Measurements from ENCODE around the gene FGF22.
"Not testable (repeated sequence)": the region's sequence is repeated elsewhere in the genome, so short reads cannot be mapped to it uniquely, and the experiment has no call there.

The FGF22 gene

DNA sequence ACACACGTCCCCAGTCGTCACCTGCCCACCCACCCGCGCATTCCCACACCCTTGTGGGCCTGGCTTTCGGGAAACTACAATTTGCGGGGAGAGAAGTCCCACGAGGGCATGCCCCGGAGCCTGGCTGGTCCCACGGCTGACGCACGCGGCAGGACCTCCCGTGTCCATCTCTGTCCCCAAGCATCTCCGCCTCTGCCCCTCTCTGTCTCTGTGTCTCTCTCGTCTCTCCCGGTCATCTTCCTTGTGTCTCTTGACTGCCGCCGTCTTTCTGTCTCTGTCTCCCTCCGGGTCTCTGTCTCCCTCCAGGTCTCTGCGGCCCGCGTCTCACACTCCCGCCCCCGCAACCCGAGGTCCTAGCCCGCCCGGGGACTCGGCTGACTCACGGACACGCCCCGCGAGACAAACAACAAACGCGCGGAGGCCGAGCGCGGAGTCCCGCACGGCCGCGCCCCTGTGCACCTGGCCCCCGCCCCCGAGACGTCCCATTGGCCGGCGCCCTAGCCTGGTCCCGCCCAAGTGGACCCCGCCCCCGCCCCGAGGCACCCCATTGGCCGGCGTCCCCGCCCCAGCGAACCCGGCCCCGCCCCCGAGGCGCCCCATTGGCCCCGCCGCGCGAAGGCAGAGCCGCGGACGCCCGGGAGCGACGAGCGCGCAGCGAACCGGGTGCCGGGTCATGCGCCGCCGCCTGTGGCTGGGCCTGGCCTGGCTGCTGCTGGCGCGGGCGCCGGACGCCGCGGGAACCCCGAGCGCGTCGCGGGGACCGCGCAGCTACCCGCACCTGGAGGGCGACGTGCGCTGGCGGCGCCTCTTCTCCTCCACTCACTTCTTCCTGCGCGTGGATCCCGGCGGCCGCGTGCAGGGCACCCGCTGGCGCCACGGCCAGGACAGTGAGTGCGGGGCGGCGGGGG lies at the start of gene FGF22:
Gene FGF22 (plus strand): TSS at position 627 of the 908 bp plus-strand sequence. CDS start 47 bp downstream, at position 674.
- DNase-seq (ENCODE audit: low read depth): peak; percentile 71

DNA sequence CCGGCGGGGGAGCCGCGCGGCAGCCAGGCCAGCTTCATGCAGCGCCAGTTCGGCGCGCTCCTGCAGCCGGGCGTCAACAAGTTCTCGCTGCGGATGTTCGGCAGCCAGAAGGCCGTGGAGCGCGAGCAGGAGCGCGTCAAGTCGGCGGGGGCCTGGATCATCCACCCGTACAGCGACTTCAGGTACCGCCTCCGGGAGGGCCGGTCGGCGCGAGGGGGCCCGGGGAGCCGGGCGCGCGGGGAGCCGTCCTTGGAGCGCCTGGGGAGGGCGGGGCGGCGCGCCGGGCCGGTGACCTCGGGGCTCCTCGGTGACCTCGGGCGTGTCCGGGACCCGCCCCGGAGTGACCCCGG lies 49.3 kb upstream of the FGF22 start:
- peak; percentile 27 for DNase-seq (ENCODE audit: low read depth)

DNA sequence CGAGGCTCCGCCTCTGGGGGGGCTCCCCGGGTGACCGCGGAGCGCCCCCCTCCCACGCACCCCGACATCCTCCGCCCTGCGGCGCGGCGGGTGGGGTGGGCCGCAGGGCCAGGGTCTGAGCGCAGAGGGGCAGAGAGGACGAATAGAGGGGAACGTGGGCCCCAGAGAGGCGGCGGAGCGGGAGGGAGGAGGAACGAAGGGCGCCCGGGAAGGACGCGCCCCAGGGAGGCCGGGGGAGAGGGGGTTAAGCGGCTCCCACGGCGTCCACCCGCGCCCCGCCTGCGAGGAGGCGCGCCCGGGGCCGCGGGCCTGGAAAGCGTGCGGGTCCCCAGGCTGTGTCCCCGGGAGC lies 49.0 kb upstream of the FGF22 start:
- DNase-seq (ENCODE audit: low read depth): no peak

DNA sequence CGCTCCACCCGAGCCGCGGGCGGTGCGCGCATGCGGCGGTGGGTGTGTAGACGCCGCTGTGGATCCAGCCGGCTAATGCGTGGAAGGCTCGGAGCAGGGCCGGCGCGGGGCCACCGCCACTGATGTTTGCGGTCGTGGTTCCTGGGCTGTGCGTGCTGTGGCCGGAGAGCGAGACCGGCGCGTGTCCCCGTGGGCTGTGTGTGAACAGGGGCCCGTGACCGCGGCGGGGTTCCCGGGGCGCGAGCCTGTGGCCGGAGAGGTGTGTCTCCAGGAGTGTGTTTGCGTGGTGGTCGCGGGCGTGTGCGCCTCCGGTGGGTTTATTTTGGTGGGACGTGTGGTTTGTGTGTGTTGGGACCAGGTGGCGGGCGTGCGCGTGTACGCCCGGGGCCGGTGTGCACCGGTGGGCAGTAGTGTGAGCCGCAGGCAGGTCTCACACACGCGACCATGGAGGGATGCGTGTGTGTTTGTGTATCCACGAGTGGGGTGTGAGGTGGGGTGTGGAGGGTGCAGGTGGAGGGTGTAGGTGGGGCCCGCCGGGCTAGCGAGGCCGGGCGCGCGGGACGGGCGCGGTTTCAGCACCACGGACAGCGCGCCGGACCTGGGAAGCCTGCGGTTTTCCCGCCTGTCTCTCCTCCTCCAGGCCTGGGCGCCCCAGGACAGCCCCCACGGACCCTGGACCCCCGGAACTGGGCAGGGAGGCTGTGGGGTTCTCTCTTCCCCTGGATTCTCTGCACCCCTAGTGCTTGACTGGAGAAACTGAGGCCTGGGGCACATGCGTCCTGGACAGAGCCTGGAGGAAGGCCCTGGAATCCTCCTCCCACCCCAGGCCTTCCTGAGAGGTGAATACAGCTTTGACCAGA lies 48.4 kb upstream of the FGF22 start:
- DNase-seq (ENCODE audit: low read depth): no peak

DNA sequence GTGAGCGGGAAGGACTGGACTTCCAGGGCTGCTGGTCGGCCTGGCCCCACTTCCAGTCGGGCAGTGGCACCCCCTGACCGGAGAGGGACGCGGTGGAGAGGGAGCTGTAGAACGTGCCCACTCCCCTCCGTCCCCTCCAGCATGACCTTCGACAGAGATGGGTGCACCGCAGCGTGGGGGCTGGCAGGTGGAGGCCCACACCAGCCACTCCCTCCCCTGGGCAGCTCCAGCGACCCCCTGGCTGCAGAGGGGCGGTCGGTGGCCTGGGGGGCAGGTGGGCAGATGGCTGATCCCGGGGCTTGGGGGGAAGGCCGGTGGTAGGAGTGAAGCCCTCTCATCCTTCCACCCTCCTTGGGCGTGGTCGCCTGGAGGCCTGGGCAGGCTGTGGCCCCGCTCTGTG lies 47.6 kb upstream of the FGF22 start:
- no peak for DNase-seq (ENCODE audit: low read depth)

DNA sequence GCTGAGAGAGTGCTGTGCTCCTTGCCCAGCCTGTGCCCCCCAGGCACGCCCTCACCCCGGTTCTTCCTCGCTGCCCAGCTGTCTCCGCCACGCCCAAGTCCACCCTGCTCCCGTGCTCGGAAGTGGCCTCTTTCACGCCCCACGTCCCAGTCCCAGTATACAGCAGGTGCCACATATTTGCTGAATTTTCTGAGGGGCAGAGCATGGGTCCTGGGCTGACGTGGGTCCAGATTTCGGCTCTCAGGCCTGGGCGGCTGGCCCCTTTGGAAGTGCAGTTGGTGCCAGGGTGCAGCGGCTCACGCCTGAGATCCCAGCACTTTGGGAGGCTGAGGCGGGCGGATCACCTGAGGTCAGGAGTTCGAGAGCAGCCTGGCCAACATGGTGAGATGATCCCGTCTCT lies 46.6 kb upstream of the FGF22 start:
- no peak for DNase-seq (ENCODE audit: low read depth)

DNA sequence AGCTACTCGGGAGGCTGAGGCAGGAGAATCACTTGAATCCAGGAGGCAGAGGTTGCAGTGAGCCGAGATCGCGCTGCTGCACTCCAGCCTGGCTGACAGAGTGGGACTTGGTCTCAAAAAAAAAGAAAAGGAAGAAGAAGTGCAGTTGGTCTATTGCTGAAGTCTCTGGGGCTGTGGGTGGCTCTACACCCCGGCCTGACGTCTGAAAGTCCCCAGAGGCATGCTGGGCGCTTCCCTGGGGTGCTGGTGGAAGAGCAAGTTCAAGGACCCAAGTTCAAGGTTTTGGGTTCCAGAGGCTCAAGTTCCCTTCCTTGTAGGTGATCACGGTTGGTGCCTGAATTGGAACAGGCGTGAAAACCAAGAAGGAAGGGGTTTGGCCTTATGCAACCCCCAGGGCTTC lies 46.2 kb upstream of the FGF22 start:
- DNase-seq (ENCODE audit: low read depth): no peak

DNA sequence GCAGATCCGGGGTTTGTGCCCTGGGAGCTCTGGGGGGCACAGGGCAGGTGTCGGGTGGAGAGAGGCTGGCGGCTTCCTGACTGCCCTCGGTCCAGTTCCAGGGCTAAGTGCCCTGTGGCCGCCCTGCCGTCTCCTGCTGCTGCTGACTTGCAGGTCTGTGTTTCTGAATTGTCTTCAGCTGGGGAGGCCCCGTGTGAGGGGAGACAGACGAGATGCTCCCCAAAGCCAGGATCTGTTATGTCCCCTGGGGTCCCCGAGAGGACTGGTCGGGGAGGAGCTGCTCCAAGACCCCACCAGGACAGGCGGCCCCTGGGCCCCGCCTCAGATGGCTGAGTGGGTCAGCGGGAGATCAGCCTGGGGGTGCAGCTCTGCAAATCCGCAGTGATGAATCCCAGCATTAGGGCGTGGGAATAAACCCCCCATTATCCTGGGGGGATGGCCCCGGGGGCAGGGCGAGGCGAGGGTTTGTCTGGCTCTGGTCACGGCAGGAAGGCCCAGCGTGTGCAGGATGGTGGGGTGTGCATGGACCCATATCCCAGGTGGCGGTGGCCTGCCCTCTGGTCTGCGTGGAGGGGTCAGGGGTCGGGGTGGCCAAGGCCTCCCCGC lies 45.3 kb upstream of the FGF22 start:
- DNase-seq (ENCODE audit: low read depth): no peak

DNA sequence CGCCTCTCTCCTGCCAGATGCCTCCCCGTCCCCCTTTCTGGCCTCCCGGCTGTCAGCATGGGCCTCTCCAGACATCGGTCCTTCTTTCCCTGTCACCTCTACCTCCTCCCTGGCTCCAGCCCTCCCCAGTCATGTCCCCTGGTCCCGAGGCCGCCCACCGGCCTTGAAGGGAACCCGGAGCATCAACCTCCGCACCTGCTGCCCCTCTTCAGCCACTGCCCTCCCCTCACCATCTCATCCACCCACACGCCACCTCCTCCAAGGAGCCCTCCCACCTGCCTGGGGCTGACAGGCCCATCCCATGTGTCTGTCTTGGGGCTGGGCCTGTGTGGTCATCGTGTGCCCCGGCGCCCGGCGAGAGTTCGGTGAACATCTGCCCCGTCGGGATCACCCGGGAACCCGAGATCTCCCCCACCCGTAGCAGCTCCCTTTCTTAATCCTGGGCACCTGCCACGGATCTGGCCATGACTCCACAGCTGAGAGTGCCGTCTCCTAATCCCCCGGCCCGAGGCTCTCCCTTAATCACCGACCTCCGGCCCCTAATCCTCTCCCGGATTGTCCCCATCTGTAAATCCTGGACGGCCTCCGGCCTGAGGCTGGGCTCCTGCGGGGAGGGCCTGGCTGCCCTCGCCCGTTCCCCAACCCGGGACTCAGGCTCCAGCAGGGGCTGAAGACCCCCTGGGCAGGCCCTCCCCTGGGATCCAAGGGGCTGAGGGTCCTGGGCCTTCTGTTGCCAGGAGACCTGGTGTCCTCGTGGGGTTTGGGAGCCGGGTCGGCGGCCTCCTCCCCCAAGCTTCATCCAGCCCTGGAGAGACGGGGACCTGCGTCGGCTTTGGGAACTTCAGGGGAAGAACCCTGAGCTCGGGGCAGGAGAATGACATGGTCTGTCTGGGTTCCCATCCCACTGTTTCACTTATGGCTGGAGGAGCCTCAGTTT lies 44.1 kb upstream of the FGF22 start:
- DNase-seq (ENCODE audit: low read depth): no peak

DNA sequence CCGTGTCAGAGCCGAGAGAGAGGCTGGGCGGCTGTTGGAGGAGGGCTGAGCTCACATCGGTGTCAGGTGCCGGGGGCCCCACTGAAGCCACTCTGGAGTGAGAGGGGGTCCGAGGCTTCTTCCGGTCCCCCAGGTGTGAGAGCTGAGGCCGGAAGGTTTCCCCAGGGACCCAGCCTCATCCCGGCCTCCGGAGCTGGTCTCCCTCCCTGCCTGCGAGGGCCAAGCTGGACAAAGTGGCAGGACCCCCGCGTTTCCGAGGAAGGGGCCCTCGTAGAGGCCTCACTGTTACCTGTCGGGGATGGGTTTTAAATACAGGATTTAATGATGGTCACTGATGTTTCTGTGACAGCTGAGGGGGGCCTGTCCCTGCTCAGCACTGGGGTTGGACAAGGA lies 43.4 kb upstream of the FGF22 start:
- DNase-seq (ENCODE audit: low read depth): no peak

DNA sequence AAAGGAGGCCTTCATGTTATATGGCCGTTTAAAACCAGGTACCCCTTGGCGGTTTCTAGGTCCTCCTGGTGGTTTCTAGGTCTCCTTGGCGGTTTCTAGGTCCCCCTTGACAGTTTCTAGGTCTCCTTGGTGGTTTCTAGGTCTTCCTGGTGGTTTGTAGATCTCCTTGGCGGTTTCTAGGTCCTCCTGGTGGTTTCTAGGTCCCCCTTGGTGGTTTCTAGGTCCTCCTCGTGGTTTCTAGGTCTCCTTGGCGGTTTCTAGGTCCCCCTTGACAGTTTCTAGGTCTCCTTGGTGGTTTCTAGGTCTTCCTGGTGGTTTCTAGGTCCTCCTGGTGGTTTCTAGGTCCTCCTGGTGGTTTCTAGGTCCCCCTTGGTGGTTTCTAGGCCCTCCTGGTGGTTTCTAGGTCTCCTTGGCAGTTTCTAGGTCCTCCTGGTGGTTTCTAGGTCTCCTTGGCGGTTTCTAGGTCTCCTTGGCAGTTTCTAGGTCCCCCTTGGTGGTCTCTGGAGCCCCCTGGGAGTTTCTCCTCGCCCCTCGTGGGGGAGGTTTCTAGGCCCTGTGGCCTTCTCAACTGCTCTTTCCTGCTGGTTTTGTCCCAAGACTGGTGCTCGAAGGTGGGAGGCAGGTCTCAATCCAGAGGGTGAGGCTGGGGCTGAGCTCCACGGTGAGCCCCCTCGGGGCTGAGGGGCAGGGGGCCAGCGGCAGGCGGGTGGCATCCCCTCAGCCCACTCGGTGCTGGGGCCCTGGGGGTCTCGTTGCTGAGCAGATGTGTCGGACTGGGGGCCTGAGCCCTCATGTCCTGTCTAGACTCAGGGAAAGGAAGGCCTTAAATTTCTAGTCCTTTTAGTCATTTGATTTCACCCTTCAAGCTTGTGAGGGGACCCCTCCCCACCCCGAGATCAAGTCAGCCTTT lies 42.0 kb upstream of the FGF22 start:
- no peak for DNase-seq (ENCODE audit: low read depth)

DNA sequence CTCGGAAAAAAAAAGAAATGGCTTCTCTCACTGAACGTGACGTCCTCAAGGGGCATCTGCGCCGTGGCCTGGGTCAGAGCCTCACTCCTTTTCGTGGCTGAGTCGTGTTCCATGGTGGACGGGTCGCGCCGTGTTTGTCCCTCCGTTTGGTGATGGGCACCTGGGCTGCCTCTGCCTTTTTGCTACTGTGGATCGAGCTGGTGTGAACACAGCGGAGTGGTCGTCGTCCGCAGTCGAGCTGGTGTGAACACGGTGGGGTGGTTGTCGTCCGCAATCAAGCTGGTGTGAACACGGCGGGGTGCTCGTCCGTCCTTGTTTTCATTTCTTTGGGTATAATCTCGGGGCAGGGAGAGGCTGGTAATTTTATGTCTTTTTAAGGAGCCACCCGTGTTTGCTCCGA lies 38.4 kb upstream of the FGF22 start:
- no peak for DNase-seq (ENCODE audit: low read depth)

DNA sequence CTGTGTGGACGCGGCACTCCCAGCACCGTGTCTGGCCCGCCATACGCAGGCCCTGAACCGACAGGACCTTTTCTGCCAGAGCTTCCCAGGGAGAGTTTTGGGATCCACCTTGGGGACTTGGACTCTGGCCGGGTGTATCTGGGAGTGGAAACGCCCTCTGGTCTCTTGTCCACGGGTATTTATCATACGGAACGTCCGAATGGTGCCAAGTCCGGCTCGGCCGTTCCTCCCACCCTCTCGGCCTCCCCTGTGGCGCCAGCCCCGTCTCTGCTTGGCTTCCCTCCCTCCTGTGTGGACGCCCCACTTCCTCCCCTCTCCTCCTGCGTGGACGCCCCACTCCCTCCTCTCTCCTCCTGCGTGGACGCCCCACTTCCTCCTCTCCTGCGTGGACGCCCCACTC lies 37.9 kb upstream of the FGF22 start:
- DNase-seq (ENCODE audit: low read depth): no peak

DNA sequence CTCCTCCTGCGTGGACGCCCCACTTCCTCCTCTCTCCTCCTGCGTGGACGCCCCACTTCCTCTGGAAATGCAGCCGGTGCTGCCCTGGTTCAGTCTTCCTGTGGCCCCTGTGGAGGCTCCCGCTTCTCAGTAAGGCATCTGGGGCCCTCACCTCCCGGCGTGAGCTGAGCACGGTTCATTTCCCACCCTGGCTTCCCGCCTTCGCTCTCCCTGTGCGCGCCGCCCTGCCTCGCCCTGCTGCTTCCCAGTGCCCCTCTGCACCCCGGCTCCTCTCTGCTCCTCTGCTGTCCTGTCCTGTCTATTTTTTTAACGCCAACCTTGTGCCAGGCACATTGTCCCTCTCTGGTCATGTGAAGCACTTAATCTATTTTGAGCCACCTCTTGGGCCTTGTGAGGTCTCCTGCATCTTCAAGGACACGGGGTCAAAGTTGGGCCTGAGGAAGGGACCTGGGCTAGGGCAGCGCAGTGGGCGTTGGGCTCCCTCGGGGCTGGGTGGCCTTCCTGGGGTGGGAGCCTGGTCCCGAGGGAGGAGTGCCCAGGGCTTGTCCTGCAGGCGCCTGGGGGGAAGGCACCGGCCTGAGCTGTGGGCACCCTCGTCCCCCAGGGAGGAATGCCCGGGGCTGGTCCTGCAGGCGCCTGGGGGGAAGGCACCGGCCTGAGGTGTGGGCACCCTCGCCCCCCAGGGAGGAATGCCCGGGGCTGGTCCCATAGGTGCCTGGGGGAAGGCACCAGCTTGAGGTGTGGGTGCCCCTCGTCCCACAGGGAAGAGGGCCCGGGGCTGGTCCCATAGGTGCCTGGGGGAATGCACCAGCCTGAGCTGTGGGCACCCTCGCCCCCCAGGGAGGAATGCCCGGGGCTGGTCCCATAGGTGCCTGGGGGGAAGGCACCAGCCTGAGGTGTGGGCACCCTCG lies 37.0 kb upstream of the FGF22 start:
- DNase-seq (ENCODE audit: low read depth): no peak

DNA sequence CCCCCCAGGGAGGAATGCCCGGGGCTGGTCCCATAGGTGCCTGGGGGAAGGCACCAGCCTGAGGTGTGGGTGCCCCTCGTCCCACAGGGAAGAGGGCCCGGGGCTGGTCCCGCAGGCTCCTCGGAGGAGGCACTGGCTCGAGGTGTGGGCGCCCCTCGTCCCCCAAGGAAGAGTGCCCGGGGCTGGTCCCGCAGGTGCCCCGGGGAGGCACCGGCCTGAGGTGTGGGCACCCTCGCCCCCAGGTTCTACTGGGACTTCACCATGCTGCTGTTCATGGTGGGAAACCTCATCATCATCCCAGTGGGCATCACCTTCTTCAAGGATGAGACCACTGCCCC lies 36.4 kb upstream of the FGF22 start:
- DNase-seq (ENCODE audit: low read depth): not testable (repeated sequence)

DNA sequence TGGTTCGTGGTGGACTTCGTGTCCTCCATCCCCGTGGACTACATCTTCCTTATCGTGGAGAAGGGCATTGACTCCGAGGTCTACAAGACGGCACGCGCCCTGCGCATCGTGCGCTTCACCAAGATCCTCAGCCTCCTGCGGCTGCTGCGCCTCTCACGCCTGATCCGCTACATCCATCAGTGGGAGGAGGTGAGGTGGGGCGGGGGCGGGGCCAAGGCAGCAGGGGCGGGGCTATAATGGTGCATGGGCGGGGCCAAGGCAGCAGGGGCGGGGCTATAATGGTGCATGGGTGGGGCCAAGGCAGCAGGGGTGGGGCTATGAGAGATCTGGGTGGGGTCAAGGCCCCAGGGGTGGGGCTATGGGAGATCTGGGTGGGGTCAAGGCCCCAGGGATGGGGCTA lies 35.9 kb upstream of the FGF22 start:
- DNase-seq (ENCODE audit: low read depth): not testable (repeated sequence)

DNA sequence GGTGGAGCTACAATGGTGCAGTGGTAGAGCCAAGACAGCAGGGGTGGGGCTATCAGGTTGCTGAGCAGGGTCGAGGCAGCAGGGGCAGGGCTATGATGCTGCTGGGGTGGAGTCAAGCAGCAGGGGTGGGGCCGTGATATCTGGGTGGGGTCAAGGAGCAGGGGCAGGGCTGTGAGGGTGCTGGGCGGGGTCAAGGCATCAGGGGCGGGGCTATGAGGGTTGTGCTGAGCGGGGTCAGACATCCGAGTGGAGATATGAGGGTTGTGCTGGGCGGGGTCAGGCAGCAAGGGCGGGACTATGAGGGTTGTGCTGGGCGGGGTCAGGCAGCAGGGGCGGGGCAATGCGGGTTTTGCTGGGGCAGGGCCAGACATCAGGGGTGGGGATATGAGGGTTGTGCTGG lies 35.3 kb upstream of the FGF22 start:
- no peak for DNase-seq (ENCODE audit: low read depth)

DNA sequence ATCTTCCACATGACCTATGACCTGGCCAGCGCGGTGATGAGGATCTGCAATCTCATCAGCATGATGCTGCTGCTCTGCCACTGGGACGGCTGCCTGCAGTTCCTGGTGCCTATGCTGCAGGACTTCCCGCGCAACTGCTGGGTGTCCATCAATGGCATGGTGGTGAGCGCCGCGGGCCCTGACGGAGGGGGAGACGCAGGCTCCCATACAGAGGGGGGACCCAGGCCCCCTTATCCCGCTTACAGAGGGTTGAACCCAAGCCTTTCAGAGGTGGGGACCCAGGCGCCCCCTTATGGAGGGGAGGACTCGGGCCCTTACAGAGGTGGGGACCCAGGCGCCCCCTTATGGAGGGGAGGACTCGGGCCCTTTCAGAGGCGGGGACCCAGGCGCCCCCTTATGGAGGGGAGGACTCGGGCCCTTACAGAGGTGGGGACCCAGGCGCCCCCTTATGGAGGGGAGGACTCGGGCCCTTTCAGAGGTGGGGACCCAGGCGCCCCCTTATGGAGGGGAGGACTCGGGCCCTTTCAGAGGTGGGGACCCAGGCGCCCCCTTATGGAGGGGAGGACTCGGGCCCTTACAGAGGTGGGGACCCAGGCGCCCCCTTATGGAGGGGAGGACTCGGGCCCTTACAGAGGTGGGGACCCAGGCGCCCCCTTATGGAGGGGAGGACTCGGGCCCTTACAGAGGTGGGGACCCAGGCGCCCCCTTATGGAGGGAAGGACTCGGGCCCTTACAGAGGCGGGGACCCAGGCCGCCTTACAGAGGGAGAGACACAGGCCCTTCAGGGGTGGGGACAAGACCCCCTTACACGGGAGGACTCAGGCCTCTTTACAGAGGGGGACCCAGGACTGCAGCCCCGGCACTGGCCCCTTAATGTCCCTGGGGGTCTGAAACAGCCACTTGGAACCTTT lies 34.4 kb upstream of the FGF22 start:
- not testable (repeated sequence) for DNase-seq (ENCODE audit: low read depth)
